ENCODE data around the gene TCFL5. TPM values are rescaled to one million over a fixed set of nuclear protein-coding genes. Genes with fewer than 3 reads are reported as not detected.

Gene TCFL5
- total RNA-seq, 1 experiment from 2014 or later = 10.8 TPM

- TF ChIP-seq CTCF (IDR thresholded peaks at IDR 0.05; ENCODE audit: unreplicated experiment) = no peak
- H3K27me3 Mint-ChIP-seq (ENCODE audit: insufficient read depth, unreplicated experiment) = no peaks in the 10 kb centered on the region
- ChIA-PET POLR2A (interaction anchor here (0.7 to 4.2 kb wide), 17 partner anchors 12 to 727 kb away, joined by 3 to 44 read pairs (median 6); partner anchors contain the start of genes DIDO1, OGFR, RPS21 and TCFL5), CTCF (interaction anchor here (0.7 to 7.8 kb wide), 25 partner anchors 12 to 403 kb away, joined by 3 to 85 read pairs (median 9); partner anchors contain the start of genes OGFR and SLCO4A1)
- no peaks in the 10 kb centered on the region for H3K9me3 Mint-ChIP-seq (ENCODE audit: unreplicated experiment)
- intact Hi-C loops (cut with micrococcal nuclease) = no loop called here
- H3K4me3 Mint-ChIP-seq (ENCODE audit: unreplicated experiment) = peak overlapping the region; percentile 40
- no peak for DNase-seq (ENCODE audit: unreplicated experiment)
- no TSS peak for BruUV-seq (replicated peaks)
- H3K36me3 Mint-ChIP-seq (ENCODE audit: insufficient read depth, unreplicated experiment) = peaks cover 5% of the 10 kb centered on the region
- peaks cover 17% of the 10 kb centered on the region for H3K4me1 Mint-ChIP-seq (ENCODE audit: insufficient read depth, unreplicated experiment)
- peak overlapping the region; percentile 87 for H3K27ac Mint-ChIP-seq (ENCODE audit: low read depth, unreplicated experiment)
Measured at GRCh38 chr20:62792940-62793756, 68.5 kb downstream of the TCFL5 start.

- H3K4me3 Mint-ChIP-seq (ENCODE audit: unreplicated experiment) = no peak overlapping the region
- DNase-seq (ENCODE audit: unreplicated experiment) = no peak
- H3K4me1 Mint-ChIP-seq (ENCODE audit: insufficient read depth, unreplicated experiment) = peaks cover 13% of the 10 kb centered on the region
- peaks cover 5% of the 10 kb centered on the region for H3K36me3 Mint-ChIP-seq (ENCODE audit: insufficient read depth, unreplicated experiment)
- peak overlapping the region; percentile 27 for H3K27ac Mint-ChIP-seq (ENCODE audit: low read depth, unreplicated experiment)
- intact Hi-C loops (cut with micrococcal nuclease) = no loop called here
- H3K9me3 Mint-ChIP-seq (ENCODE audit: unreplicated experiment) = no peaks in the 10 kb centered on the region
- no TSS peak for BruUV-seq (replicated peaks)
- ChIA-PET CTCF (interaction anchor here (0.6 to 7.8 kb wide), 44 partner anchors 10 to 421 kb away, joined by 3 to 85 read pairs (median 6); partner anchors contain the start of genes NTSR1, OGFR and SLCO4A1), POLR2A (interaction anchor here (0.7 to 4.2 kb wide), 12 partner anchors 19 to 406 kb away, joined by 3 to 44 read pairs (median 6); partner anchors contain the start of gene RPS21)
- no peak for TF ChIP-seq CTCF (IDR thresholded peaks at IDR 0.05; ENCODE audit: unreplicated experiment)
- no peaks in the 10 kb centered on the region for H3K27me3 Mint-ChIP-seq (ENCODE audit: insufficient read depth, unreplicated experiment)
Measured at GRCh38 chr20:62792182-62792939, 69.3 kb downstream of the TCFL5 start.

- no peak overlapping the region for H3K27ac Mint-ChIP-seq (ENCODE audit: low read depth, unreplicated experiment)
- no peak overlapping the region for H3K4me3 Mint-ChIP-seq (ENCODE audit: unreplicated experiment)
- DNase-seq (ENCODE audit: unreplicated experiment) = peak; percentile 94
- POLR2A ChIA-PET = interaction anchor here (0.7 to 1.9 kb wide), 11 partner anchors 11 to 201 kb away, joined by 3 to 9 read pairs (median 5); partner anchors contain the start of gene NTSR1
- intact Hi-C loops (cut with micrococcal nuclease) = loop anchor here (1.0 kb wide), 3 partner anchors 88 to 291 kb away; no protein-coding TSS in a partner anchor
- no peaks in the 10 kb centered on the region for H3K9me3 Mint-ChIP-seq (ENCODE audit: unreplicated experiment)
- peak; percentile 97 for TF ChIP-seq CTCF (IDR thresholded peaks at IDR 0.05; ENCODE audit: unreplicated experiment)
- H3K4me1 Mint-ChIP-seq (ENCODE audit: insufficient read depth, unreplicated experiment) = peaks cover 12% of the 10 kb centered on the region
- no peaks in the 10 kb centered on the region for H3K27me3 Mint-ChIP-seq (ENCODE audit: insufficient read depth, unreplicated experiment)
- CTCF ChIA-PET = interaction anchor here (0.6 to 7.8 kb wide), 59 partner anchors 11 to 650 kb away, joined by 3 to 85 read pairs (median 5); partner anchors contain the start of genes NTSR1, OGFR and SLCO4A1
- BruUV-seq (replicated peaks) = no TSS peak
- H3K36me3 Mint-ChIP-seq (ENCODE audit: insufficient read depth, unreplicated experiment) = peaks cover 5% of the 10 kb centered on the region
Measured at GRCh38 chr20:62791301-62792181, 70.1 kb downstream of the TCFL5 start.

Other genes with a start within 250 kb of the TCFL5 start
- gene SLCO4A1, start 219.3 kb downstream of the TCFL5 start, total RNA-seq (2022) = 23.8 and 27.0 TPM in 2 replicates
- 4.5 and 6.2 TPM in 2 replicates for gene NTSR1, start 153.0 kb downstream of the TCFL5 start, total RNA-seq (2022)
- gene MRGBP, start 65.3 kb downstream of the TCFL5 start, total RNA-seq (2022) = 16.9 and 17.8 TPM in 2 replicates
- 28.8 and 31.0 TPM in 2 replicates for gene OGFR, start 57.0 kb downstream of the TCFL5 start, total RNA-seq (2022)
- gene COL9A3, start 44.8 kb downstream of the TCFL5 start, total RNA-seq (2022) = not detected in 2 replicates
- gene DIDO1, start 64.7 kb upstream of the TCFL5 start, total RNA-seq (2022) = 36.8 and 40.7 TPM in 2 replicates
- 31.6 and 36.4 TPM in 2 replicates for gene GID8, start 76.3 kb upstream of the TCFL5 start, total RNA-seq (2022)
- gene SLC17A9, start 90.9 kb upstream of the TCFL5 start, total RNA-seq (2022) = 0.07 TPM in 1 of 2 replicates, not detected in the other
- not detected in 2 replicates for gene BHLHE23, start 145.1 kb upstream of the TCFL5 start, total RNA-seq (2022)

Measured in MCF 10A (cell line).